Adipocyte (in vitro differentiated cells): ENCODE data around the gene RSL1D1.

Source experiments
- DNase-seq: peaks from one replicate; pipeline ENCODE4 v3.0.0-alpha.2; 2015; ENCODE audit warnings: low read depth
- H3K27me3 ChIP-seq: replicated peaks from 2 replicates; pipeline ENCODE4 v1.7.0; 2013; ENCODE audit warnings: mild to moderate bottlenecking, low read length, moderate library complexity; ENCODE audit not compliant: control insufficient read depth, insufficient read depth
- H3K36me3 ChIP-seq: 2 replicates; pipeline ENCODE4 v1.7.0; 2013; ENCODE audit warnings: low read length, mild to moderate bottlenecking, moderate library complexity; ENCODE audit not compliant: control insufficient read depth, insufficient read depth, severe bottlenecking
- H3K4me1 ChIP-seq: 2 replicates; pipeline ENCODE4 v1.7.0; 2013; ENCODE audit warnings: mild to moderate bottlenecking, low read length, moderate library complexity; ENCODE audit not compliant: control insufficient read depth, insufficient read depth
- H3K4me3 ChIP-seq: 2 replicates; pipeline ENCODE4 v1.7.0; 2013; ENCODE audit warnings: mild to moderate bottlenecking, low read length, moderate library complexity
- H3K9ac ChIP-seq: 2 replicates; pipeline ENCODE4 v1.7.0; 2013; ENCODE audit warnings: mild to moderate bottlenecking, low read length, moderate library complexity
- H3K9me3 ChIP-seq: 2 replicates; pipeline ENCODE4 v1.7.0; 2013; ENCODE audit warnings: mild to moderate bottlenecking, low read length, moderate library complexity; ENCODE audit not compliant: control insufficient read depth

Gene RSL1D1

GRCh38 chr16:11784038-11784369 is 67.3 kb downstream of the RSL1D1 start:
- H3K36me3 ChIP-seq = peaks cover 11% of the 10 kb centered on the region
- peak; percentile 45 for DNase-seq
- no peaks in the 10 kb centered on the region for H3K27me3 ChIP-seq
- no peaks in the 10 kb centered on the region for H3K9me3 ChIP-seq
- peaks cover 42% of the 10 kb centered on the region for H3K4me1 ChIP-seq
- H3K4me3 ChIP-seq = peak overlapping the region; percentile 65
- H3K9ac ChIP-seq = peak overlapping the region; percentile 64
